Measurements from ENCODE around the gene NANS.

The NANS gene

DNA sequence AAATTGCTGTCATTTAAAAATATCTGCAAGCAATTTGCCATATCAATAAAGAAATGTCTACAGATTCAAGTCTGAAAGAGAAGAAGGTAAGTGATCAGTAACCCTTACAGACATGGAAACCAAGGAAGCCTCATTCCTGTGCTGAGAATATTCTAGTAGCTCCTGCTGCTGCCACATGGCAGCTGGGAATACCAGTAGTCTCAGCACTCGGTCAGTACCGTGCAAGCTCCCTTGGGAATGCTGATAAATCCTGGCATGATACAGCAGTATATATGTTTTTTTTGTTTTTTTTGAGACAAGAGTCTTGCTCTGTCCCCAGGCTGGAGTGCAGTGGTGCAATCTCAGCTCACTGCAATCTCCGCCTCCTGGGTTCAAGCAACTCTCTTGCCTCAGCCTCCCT, 27.9 kb downstream of the NANS start:
- TF ChIP-seq ZFP30 (CRISPR knock-in tag; IDR thresholded peaks at IDR 0.05) (no peak), BACH2 (CRISPR knock-in tag; IDR thresholded peaks at IDR 0.05; ENCODE audit: borderline replicate concordance) (no peak), ESRRG (CRISPR knock-in tag; IDR thresholded peaks at IDR 0.05) (no peak), OSR1 (CRISPR knock-in tag; IDR thresholded peaks at IDR 0.05) (no peak), CSDC2 (CRISPR knock-in tag; IDR thresholded peaks at IDR 0.05) (no peak)
- TF ChIP-seq, protein P1, sequence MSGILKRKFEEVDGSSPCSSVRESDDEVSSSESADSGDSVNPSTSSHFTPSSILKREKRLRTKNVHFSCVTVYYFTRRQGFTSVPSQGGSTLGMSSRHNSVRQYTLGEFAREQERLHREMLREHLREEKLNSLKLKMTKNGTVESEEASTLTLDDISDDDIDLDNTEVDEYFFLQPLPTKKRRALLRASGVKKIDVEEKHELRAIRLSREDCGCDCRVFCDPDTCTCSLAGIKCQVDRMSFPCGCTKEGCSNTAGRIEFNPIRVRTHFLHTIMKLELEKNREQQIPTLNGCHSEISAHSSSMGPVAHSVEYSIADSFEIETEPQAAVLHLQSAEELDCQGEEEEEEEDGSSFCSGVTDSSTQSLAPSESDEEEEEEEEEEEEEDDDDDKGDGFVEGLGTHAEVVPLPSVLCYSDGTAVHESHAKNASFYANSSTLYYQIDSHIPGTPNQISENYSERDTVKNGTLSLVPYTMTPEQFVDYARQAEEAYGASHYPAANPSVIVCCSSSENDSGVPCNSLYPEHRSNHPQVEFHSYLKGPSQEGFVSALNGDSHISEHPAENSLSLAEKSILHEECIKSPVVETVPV (CRISPR knock-in tag; IDR thresholded peaks at IDR 0.05) = no peak
- TF ChIP-seq, protein P2, sequence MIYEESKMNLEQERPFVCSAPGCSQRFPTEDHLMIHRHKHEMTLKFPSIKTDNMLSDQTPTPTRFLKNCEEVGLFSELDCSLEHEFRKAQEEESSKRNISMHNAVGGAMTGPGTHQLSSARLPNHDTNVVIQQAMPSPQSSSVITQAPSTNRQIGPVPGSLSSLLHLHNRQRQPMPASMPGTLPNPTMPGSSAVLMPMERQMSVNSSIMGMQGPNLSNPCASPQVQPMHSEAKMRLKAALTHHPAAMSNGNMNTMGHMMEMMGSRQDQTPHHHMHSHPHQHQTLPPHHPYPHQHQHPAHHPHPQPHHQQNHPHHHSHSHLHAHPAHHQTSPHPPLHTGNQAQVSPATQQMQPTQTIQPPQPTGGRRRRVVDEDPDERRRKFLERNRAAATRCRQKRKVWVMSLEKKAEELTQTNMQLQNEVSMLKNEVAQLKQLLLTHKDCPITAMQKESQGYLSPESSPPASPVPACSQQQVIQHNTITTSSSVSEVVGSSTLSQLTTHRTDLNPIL (CRISPR knock-in tag; IDR thresholded peaks at IDR 0.05; ENCODE audit: low read depth) = no peak
- no peak for ATAC-seq

DNA sequence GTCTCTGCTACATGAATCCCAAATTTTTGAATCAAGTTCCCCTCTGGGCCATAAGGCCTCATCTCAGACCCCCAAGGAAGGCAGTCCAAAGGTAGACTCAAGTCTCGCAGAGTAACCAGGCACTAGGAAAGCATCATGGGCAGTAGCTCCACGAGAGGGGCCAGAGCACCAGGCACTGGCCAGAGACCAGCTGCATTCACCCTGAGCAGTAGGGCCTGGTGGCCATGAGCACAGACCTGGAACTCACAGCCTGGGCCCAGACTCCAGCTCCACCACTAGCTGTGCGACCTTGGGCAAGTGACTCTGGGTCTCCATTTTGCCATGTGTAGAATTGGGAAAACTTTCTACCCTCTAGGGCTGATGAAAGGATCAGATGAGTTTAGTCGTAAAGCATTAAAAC, 28.5 kb downstream of the NANS start:
- TF ChIP-seq, protein P3, sequence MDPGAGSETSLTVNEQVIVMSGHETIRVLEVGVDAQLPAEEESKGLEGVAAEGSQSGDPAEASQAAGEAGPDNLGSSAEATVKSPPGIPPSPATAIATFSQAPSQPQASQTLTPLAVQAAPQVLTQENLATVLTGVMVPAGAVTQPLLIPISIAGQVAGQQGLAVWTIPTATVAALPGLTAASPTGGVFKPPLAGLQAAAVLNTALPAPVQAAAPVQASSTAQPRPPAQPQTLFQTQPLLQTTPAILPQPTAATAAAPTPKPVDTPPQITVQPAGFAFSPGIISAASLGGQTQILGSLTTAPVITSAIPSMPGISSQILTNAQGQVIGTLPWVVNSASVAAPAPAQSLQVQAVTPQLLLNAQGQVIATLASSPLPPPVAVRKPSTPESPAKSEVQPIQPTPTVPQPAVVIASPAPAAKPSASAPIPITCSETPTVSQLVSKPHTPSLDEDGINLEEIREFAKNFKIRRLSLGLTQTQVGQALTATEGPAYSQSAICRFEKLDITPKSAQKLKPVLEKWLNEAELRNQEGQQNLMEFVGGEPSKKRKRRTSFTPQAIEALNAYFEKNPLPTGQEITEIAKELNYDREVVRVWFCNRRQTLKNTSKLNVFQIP (CRISPR knock-in tag; IDR thresholded peaks at IDR 0.05; ENCODE audit: borderline replicate concordance, low read depth) = no peak
- TF ChIP-seq GLIS3 (CRISPR knock-in tag; IDR thresholded peaks at IDR 0.05) (no peak), ZFP3 (CRISPR knock-in tag; IDR thresholded peaks at IDR 0.05) (no peak), ISL1 (CRISPR knock-in tag; IDR thresholded peaks at IDR 0.05) (no peak), PPARA (CRISPR knock-in tag; IDR thresholded peaks at IDR 0.05; ENCODE audit: borderline replicate concordance) (no peak), ESRRG (CRISPR knock-in tag; IDR thresholded peaks at IDR 0.05) (no peak), TOX (CRISPR knock-in tag; IDR thresholded peaks at IDR 0.05; ENCODE audit: borderline replicate concordance) (no peak), RARB (CRISPR knock-in tag; IDR thresholded peaks at IDR 0.05) (no peak), ZNF8 (CRISPR knock-in tag; IDR thresholded peaks at IDR 0.05) (no peak)
- TF ChIP-seq, protein P1 (CRISPR knock-in tag; IDR thresholded peaks at IDR 0.05) = no peak
- TF ChIP-seq, protein P2 (CRISPR knock-in tag; IDR thresholded peaks at IDR 0.05; ENCODE audit: low read depth) = no peak
- TF ChIP-seq, protein P4, sequence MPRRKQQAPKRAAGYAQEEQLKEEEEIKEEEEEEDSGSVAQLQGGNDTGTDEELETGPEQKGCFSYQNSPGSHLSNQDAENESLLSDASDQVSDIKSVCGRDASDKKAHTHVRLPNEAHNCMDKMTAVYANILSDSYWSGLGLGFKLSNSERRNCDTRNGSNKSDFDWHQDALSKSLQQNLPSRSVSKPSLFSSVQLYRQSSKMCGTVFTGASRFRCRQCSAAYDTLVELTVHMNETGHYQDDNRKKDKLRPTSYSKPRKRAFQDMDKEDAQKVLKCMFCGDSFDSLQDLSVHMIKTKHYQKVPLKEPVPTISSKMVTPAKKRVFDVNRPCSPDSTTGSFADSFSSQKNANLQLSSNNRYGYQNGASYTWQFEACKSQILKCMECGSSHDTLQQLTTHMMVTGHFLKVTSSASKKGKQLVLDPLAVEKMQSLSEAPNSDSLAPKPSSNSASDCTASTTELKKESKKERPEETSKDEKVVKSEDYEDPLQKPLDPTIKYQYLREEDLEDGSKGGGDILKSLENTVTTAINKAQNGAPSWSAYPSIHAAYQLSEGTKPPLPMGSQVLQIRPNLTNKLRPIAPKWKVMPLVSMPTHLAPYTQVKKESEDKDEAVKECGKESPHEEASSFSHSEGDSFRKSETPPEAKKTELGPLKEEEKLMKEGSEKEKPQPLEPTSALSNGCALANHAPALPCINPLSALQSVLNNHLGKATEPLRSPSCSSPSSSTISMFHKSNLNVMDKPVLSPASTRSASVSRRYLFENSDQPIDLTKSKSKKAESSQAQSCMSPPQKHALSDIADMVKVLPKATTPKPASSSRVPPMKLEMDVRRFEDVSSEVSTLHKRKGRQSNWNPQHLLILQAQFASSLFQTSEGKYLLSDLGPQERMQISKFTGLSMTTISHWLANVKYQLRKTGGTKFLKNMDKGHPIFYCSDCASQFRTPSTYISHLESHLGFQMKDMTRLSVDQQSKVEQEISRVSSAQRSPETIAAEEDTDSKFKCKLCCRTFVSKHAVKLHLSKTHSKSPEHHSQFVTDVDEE (CRISPR knock-in tag; IDR thresholded peaks at IDR 0.05) = no peak

DNA sequence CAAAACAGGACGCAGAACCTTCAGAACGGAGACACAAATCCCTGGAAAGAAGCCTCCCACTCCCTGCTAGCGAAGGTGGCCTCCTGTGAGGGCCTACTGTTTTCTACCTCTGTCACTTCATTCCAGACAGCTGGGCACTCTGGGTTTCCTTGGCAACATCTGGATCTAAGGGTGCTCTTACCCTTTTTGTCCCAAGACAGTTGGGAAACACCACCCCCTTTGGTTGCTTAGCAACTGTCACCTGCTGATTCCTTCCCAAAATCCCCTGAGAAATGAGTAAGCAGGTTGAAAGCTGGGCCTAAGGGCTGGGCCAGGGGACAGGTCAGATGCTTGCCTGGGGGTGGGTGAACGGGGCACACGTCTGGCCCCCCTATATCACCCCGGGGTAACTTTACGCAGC, 29.4 kb downstream of the NANS start:
- no peak for ATAC-seq
- TF ChIP-seq, protein P2 (CRISPR knock-in tag; IDR thresholded peaks at IDR 0.05; ENCODE audit: low read depth) = no peak
- TF ChIP-seq, protein P5, sequence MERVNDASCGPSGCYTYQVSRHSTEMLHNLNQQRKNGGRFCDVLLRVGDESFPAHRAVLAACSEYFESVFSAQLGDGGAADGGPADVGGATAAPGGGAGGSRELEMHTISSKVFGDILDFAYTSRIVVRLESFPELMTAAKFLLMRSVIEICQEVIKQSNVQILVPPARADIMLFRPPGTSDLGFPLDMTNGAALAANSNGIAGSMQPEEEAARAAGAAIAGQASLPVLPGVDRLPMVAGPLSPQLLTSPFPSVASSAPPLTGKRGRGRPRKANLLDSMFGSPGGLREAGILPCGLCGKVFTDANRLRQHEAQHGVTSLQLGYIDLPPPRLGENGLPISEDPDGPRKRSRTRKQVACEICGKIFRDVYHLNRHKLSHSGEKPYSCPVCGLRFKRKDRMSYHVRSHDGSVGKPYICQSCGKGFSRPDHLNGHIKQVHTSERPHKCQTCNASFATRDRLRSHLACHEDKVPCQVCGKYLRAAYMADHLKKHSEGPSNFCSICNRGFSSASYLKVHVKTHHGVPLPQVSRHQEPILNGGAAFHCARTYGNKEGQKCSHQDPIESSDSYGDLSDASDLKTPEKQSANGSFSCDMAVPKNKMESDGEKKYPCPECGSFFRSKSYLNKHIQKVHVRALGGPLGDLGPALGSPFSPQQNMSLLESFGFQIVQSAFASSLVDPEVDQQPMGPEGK (CRISPR knock-in tag; IDR thresholded peaks at IDR 0.05; ENCODE audit: borderline replicate concordance) = no peak
- TF ChIP-seq ZFP30 (CRISPR knock-in tag; IDR thresholded peaks at IDR 0.05) (no peak), GLIS3 (CRISPR knock-in tag; IDR thresholded peaks at IDR 0.05) (no peak), ISL1 (CRISPR knock-in tag; IDR thresholded peaks at IDR 0.05) (no peak), RARB (CRISPR knock-in tag; IDR thresholded peaks at IDR 0.05) (no peak), TOX (CRISPR knock-in tag; IDR thresholded peaks at IDR 0.05; ENCODE audit: borderline replicate concordance) (no peak), CSDC2 (CRISPR knock-in tag; IDR thresholded peaks at IDR 0.05) (no peak)
- TF ChIP-seq, protein P4 (CRISPR knock-in tag; IDR thresholded peaks at IDR 0.05) = no peak

More for the DNA sequence above, 28.5 kb downstream of the NANS start:
- no peak for ATAC-seq
